SH-SY5Y (cell line): ENCODE results near the gene PRRT1B.

Source experiments
- GATA2 ChIP-seq: IDR thresholded peaks from 2 replicates; pipeline ENCODE4 v1.6.1; 2011; ENCODE audit warnings: mild to moderate bottlenecking, low read depth, low read length
- GATA3 ChIP-seq: IDR thresholded peaks from 2 replicates; pipeline ENCODE4 v1.6.1; 2011; ENCODE audit warnings: low read depth, mild to moderate bottlenecking, low read length, moderate library complexity

GRCh38 chr9:131596430-131596743, 51.1 kb downstream of the PRRT1B start:
- no peak for TF ChIP-seq GATA2
- no peak for TF ChIP-seq GATA3
